Mesenchymal stem cell (in vitro differentiated cells and primary cell): Measurements from ENCODE around the gene LMTK2.
A peak's percentile ranks its signal among the peaks of the same experiment; 100 is the strongest.

Experiments used
- DNase-seq: peaks from one replicate; pipeline ENCODE4 v3.0.0-alpha.2; 2013
- H2AFZ ChIP-seq: one replicate; pipeline ENCODE4 v1.6.1; 2013; ENCODE audit warnings: low read depth, mild to moderate bottlenecking, control low read depth, inconsistent platforms, low read length, moderate library complexity
- H2AK5ac ChIP-seq: 2 replicates; pipeline ENCODE4 v1.6.1; 2013; ENCODE audit warnings: low read length, moderate library complexity, mild to moderate bottlenecking, inconsistent platforms; ENCODE audit not compliant: severe bottlenecking
- H2BK120ac ChIP-seq: one replicate; pipeline ENCODE4 v1.6.1; 2013; ENCODE audit warnings: low read depth, mild to moderate bottlenecking, inconsistent platforms, low read length, moderate library complexity
- H2BK12ac ChIP-seq, 2 experiments: one replicate each; pipeline ENCODE4 v1.6.1; 2013; ENCODE audit warnings: inconsistent platforms in 2 of 2, low read length in 2 of 2, mild to moderate bottlenecking in 2 of 2, moderate library complexity in 2 of 2, control low read depth in 1 of 2
- H2BK15ac ChIP-seq: one replicate; pipeline ENCODE4 v1.6.1; 2013; ENCODE audit warnings: mild to moderate bottlenecking, low read depth, inconsistent platforms; ENCODE audit not compliant: poor library complexity, severe bottlenecking
- H2BK5ac ChIP-seq: 2 replicates; pipeline ENCODE4 v1.6.1; 2013; ENCODE audit warnings: low read depth, mild to moderate bottlenecking, low read length, control low read depth, inconsistent platforms; ENCODE audit not compliant: poor library complexity, severe bottlenecking
- H3K14ac ChIP-seq, 2 experiments: one replicate each; pipeline ENCODE4 v1.6.1; 2013; ENCODE audit warnings: inconsistent platforms in 2 of 2, low read length in 2 of 2, control low read depth in 1 of 2, mild to moderate bottlenecking in 1 of 2, moderate library complexity in 1 of 2
- H3K18ac ChIP-seq, 2 experiments: one replicate each; pipeline ENCODE4 v1.6.1; 2013; ENCODE audit warnings: inconsistent platforms in 2 of 2, low read length in 2 of 2, control low read depth in 1 of 2, low read depth in 1 of 2, mild to moderate bottlenecking in 1 of 2
- H3K23ac ChIP-seq, 2 experiments: one replicate each; pipeline ENCODE4 v1.6.1; 2013; ENCODE audit warnings: inconsistent platforms in 2 of 2, low read length in 2 of 2, mild to moderate bottlenecking in 2 of 2, moderate library complexity in 2 of 2, control low read depth in 1 of 2
- H3K27ac ChIP-seq: 2 replicates; pipeline ENCODE4 v1.5.1; 2013; ENCODE audit warnings: mild to moderate bottlenecking, moderate library complexity, low read length, control low read depth, inconsistent platforms; ENCODE audit not compliant: poor library complexity, severe bottlenecking
- H3K27me3 ChIP-seq, 2 experiments: 2 replicates each; pipeline versions ENCODE4 v1.6.1 to v1.7.0; 2013; ENCODE audit warnings: low read length in 2 of 2, mild to moderate bottlenecking in 2 of 2, moderate library complexity in 2 of 2, control low read depth in 1 of 2, inconsistent platforms in 1 of 2; ENCODE audit not compliant: control insufficient read depth in 1 of 2, insufficient read depth in 1 of 2
- H3K36me3 ChIP-seq, 2 experiments: 2 replicates each; pipeline versions ENCODE4 v1.6.1 to v1.7.0; 2013; ENCODE audit warnings: low read length in 2 of 2, control low read depth in 1 of 2, inconsistent platforms in 1 of 2, low read depth in 1 of 2, mild to moderate bottlenecking in 1 of 2; ENCODE audit not compliant: insufficient read depth in 2 of 2, control insufficient read depth in 1 of 2
- H3K4ac ChIP-seq, 2 experiments: one replicate each; pipeline ENCODE4 v1.6.1; 2013; ENCODE audit warnings: inconsistent platforms in 2 of 2, low read length in 2 of 2, mild to moderate bottlenecking in 2 of 2, moderate library complexity in 2 of 2, control low read depth in 1 of 2, low read depth in 1 of 2
- H3K4me1 ChIP-seq: 2 replicates; pipeline ENCODE4 v1.6.1; 2013; ENCODE audit warnings: low read depth, low read length, control low read depth; ENCODE audit not compliant: control insufficient read depth, insufficient read depth
- H3K4me2 ChIP-seq: 2 replicates; pipeline ENCODE4 v1.6.1; 2013; ENCODE audit warnings: low read length, mild to moderate bottlenecking, inconsistent platforms; ENCODE audit not compliant: poor library complexity, severe bottlenecking
- H3K4me3 ChIP-seq, 2 experiments: 2 replicates each; pipeline versions ENCODE4 v1.5.1 to v1.7.0; 2013; ENCODE audit warnings: low read length in 2 of 2, mild to moderate bottlenecking in 2 of 2, control low read depth in 1 of 2, low read depth in 1 of 2; ENCODE audit not compliant: insufficient read depth in 1 of 2
- H3K79me1 ChIP-seq: replicated peaks from 2 replicates; pipeline ENCODE4 v1.6.1; 2013; ENCODE audit warnings: mild to moderate bottlenecking, control low read depth, low read length, inconsistent platforms; ENCODE audit not compliant: poor library complexity, severe bottlenecking
- H3K9ac ChIP-seq: 2 replicates; pipeline ENCODE4 v1.7.0; 2013; ENCODE audit warnings: mild to moderate bottlenecking, low read length, moderate library complexity
- H3K9me3 ChIP-seq: 2 replicates; pipeline ENCODE4 v1.7.0; 2013; ENCODE audit warnings: mild to moderate bottlenecking, low read length; ENCODE audit not compliant: control insufficient read depth
- H4K8ac ChIP-seq: one replicate; pipeline ENCODE4 v1.6.1; 2013; ENCODE audit warnings: inconsistent platforms, mild to moderate bottlenecking, low read length, moderate library complexity
- H4K91ac ChIP-seq: one replicate; pipeline ENCODE4 v1.6.1; 2013; ENCODE audit warnings: mild to moderate bottlenecking, low read length, inconsistent platforms
- WGBS: methylation state at CpG from one replicate; pipeline ENCODE4 v1.1.7; 2013; ENCODE audit warnings: mixed read lengths; 5-methylcytosine and 5-hydroxymethylcytosine counted together

LMTK2 gene

GRCh38 chr7:98234429-98235147 lies 127.9 kb downstream of the LMTK2 start:
- peaks cover 5% of the 10 kb centered on the region for H3K4me1 ChIP-seq
- no peaks in the 10 kb centered on the region for H3K9me3 ChIP-seq
- no peak overlapping the region for H3K14ac ChIP-seq
- no peak overlapping the region for H3K23ac ChIP-seq
- H2AK5ac ChIP-seq, result no peak overlapping the region
- no peak overlapping the region for H2BK120ac ChIP-seq
- H2AFZ ChIP-seq, result no peak overlapping the region
- WGBS, result 95% methylated on average over 7 of the region's 10 CpGs
- no peak overlapping the region for H3K4me2 ChIP-seq
- H3K4ac ChIP-seq, result no peak overlapping the region
- H3K27ac ChIP-seq, result no peak overlapping the region
- peak; percentile 37 for DNase-seq
- no peak overlapping the region for H2BK5ac ChIP-seq
- no peak overlapping the region for H3K9ac ChIP-seq
- H4K8ac ChIP-seq, result no peak overlapping the region
- no peak overlapping the region for H3K18ac ChIP-seq
- no peaks in the 10 kb centered on the region for H3K79me1 ChIP-seq
- no peak overlapping the region for H3K4me3 ChIP-seq
- H3K36me3 ChIP-seq, result peaks cover 18 to 78% of the 10 kb centered on the region in 2 experiments
- H3K27me3 ChIP-seq, result no peaks in the 10 kb centered on the region
- no peak overlapping the region for H2BK12ac ChIP-seq
- H4K91ac ChIP-seq, result no peak overlapping the region
- no peak overlapping the region for H2BK15ac ChIP-seq

- Histone ChIP-seq H2BK12ac (no peak overlapping the region), H3K4me1 (peaks cover 5% of the 10 kb centered on the region), H3K36me3 (peaks cover 24 to 77% of the 10 kb centered on the region in 2 experiments), H3K27me3 (no peaks in the 10 kb centered on the region), H2AK5ac (no peak overlapping the region), H3K4me3 (no peak overlapping the region), H3K27ac (no peak overlapping the region), H4K8ac (no peak overlapping the region), H3K9me3 (no peaks in the 10 kb centered on the region), H2AFZ (no peak overlapping the region), H4K91ac (no peak overlapping the region), H3K9ac (no peak overlapping the region), H2BK5ac (no peak overlapping the region), H2BK120ac (no peak overlapping the region), H3K14ac (no peak overlapping the region), H2BK15ac (no peak overlapping the region), H3K4me2 (no peak overlapping the region), H3K18ac (no peak overlapping the region), H3K79me1 (no peaks in the 10 kb centered on the region), H3K4ac (no peak overlapping the region), H3K23ac (no peak overlapping the region)
- DNase-seq, result no peak
- 93% methylated on average over 11 of the region's 11 CpGs for WGBS
These were observed 129.2 kb downstream of the LMTK2 start for GRCh38 chr7:98235901-98236300.

GRCh38 chr7:98236355-98237185 lies 129.9 kb downstream of the LMTK2 start:
- Histone ChIP-seq H3K9ac (no peak overlapping the region), H3K4me2 (no peak overlapping the region)

GRCh38 chr7:98238076-98238475 lies 131.4 kb downstream of the LMTK2 start:
- 100% methylated on average over 4 of the region's 4 CpGs for WGBS
- Histone ChIP-seq H3K9ac (no peak overlapping the region), H3K18ac (no peak overlapping the region), H2BK15ac (no peak overlapping the region), H2AK5ac (no peak overlapping the region), H4K8ac (no peak overlapping the region), H3K23ac (no peak overlapping the region), H3K4me1 (peaks cover 5% of the 10 kb centered on the region), H2BK120ac (no peak overlapping the region), H3K9me3 (no peaks in the 10 kb centered on the region), H3K27me3 (no peaks in the 10 kb centered on the region), H3K14ac (no peak overlapping the region), H3K36me3 (peaks cover 35 to 74% of the 10 kb centered on the region in 2 experiments), H2BK12ac (no peak overlapping the region), H4K91ac (no peak overlapping the region), H3K79me1 (no peaks in the 10 kb centered on the region), H3K4me2 (no peak overlapping the region), H2BK5ac (no peak overlapping the region), H3K4me3 (no peak overlapping the region), H2AFZ (no peak overlapping the region), H3K27ac (no peak overlapping the region), H3K4ac (no peak overlapping the region)
- no peak for DNase-seq

More at GRCh38 chr7:98236355-98237185, 129.9 kb downstream of the LMTK2 start:
- Histone ChIP-seq H2AFZ (no peak overlapping the region), H2AK5ac (no peak overlapping the region), H3K4me1 (peaks cover 5% of the 10 kb centered on the region), H3K4ac (no peak overlapping the region), H3K18ac (no peak overlapping the region), H2BK120ac (no peak overlapping the region), H2BK12ac (no peak overlapping the region), H3K36me3 (peaks cover 29 to 78% of the 10 kb centered on the region in 2 experiments), H3K79me1 (no peaks in the 10 kb centered on the region), H3K4me3 (no peak overlapping the region), H3K23ac (no peak overlapping the region), H4K91ac (no peak overlapping the region), H3K27ac (no peak overlapping the region), H3K14ac (no peak overlapping the region), H4K8ac (no peak overlapping the region), H2BK15ac (no peak overlapping the region), H3K27me3 (no peaks in the 10 kb centered on the region), H2BK5ac (no peak overlapping the region), H3K9me3 (no peaks in the 10 kb centered on the region)
- DNase-seq, result no peak
- WGBS, result 96% methylated on average over 25 of the region's 25 CpGs
